Stomach (tissue), 9 donors: ENCODE data around the gene HOXD1. TPM values are rescaled to one million over a fixed set of nuclear protein-coding genes. Genes with fewer than 3 reads are reported as not detected.

Source experiments
- DNase-seq, 2 donors: peaks; one replicate each; pipeline versions ENCODE4 v3.0.0 to v3.0.0-alpha.2; 2013 to 2019
- H3K27ac ChIP-seq, 5 donors: fragments of 200-600 bp in 4 of 5; sonication (generic) in 4 of 5; one replicate each; pipeline ENCODE4 v1.5.1; 2013 to 2019; ENCODE audit warnings: mild to moderate bottlenecking in 1 of 5, moderate library complexity in 1 of 5
- H3K27me3 ChIP-seq, 3 donors: fragments of 200-600 bp; sonication (generic); one replicate each; pipeline ENCODE4 v1.5.1; 2017 to 2019; ENCODE audit warnings: mixed run types in 1 of 3
- H3K36me3 ChIP-seq, 4 donors: fragments of 200-600 bp; sonication (generic); 1 replicate in 3 of 4; 2 replicates in 1 of 4; pipeline ENCODE4 v1.5.1; 2016 to 2019
- H3K4me1 ChIP-seq, 4 donors: fragments of 200-600 bp; sonication (generic); one replicate each; pipeline ENCODE4 v1.5.1; 2016 to 2019
- H3K4me3 ChIP-seq, 4 donors: fragments of 200-600 bp; sonication (generic) in 3 of 4; one replicate each; pipeline ENCODE4 v1.5.1; 2016 to 2019; ENCODE audit warnings: mild to moderate bottlenecking in 1 of 4
- H3K9me3 ChIP-seq, 4 donors: fragments of 200-600 bp; sonication (generic); one replicate each; pipeline ENCODE4 v1.5.1; 2016 to 2019
- CTCF ChIP-seq, 7 experiments: fragments of 450-650 bp in 4 of 7; fragments of 200-600 bp in 3 of 7; sonication (generic) in 3 of 7; IDR thresholded peaks; one replicate each; pipeline ENCODE4 v1.5.1; 2016 to 2019; ENCODE audit warnings: antibody characterized with exemption in 7 of 7, control low read depth in 2 of 7, mild to moderate bottlenecking in 1 of 7
- EP300 ChIP-seq: sonication (generic); formaldehyde crosslinking; IDR thresholded peaks from one replicate; pipeline ENCODE4 v1.6.1; 2017; ENCODE audit warnings: antibody characterized with exemption
- POLR2A ChIP-seq, 4 donors: fragments of 450-650 bp; IDR thresholded peaks; one replicate each; pipeline ENCODE4 v1.6.1; 2016; ENCODE audit warnings: antibody characterized with exemption in 4 of 4, control low read depth in 2 of 4, mild to moderate bottlenecking in 1 of 4, moderate library complexity in 1 of 4
- POLR2AphosphoS5 ChIP-seq, 3 donors: sonication (generic); formaldehyde crosslinking; IDR thresholded peaks; one replicate each; pipeline ENCODE4 v1.6.1; 2016; ENCODE audit warnings: antibody characterized with exemption in 3 of 3
- WGBS, 5 donors: extraction: QIAGEN DNeasy Blood & Tissue Kit in 3 of 5; methylation state at CpG; one replicate each; pipeline versions ENCODE4 v1.1.5 to v1.1.7; 2013 to 2018; 5-methylcytosine and 5-hydroxymethylcytosine counted together
- intact Hi-C: fragments of 100-400 bp; cut with DNase I; formaldehyde crosslinking; loops from one replicate; pipeline ENCODE4 v1.15.1; 2023; ENCODE audit warnings: low total_unique reads
- polyA plus RNA-seq, 3 donors: library from polyadenylated mRNA; stranded (reverse); fragments of 200-250 nt; gene quantifications; one replicate each; pipeline ENCODE4 v1.2.3, GENCODE V29; 2013
- total RNA-seq, 5 donors: library from RNA; depleted of rRNA; stranded (reverse); fragments of >200 nt; gene quantifications; one replicate each; pipeline versions ENCODE4 v1.1.0 to v1.2.3, GENCODE V29; 2014 to 2016
- donor health status: healthy with polysubstance abuse.
- donor health status: Bipolar disorder and iron deficiency.
- donor health status: healthy.

Gene HOXD1
- total and polyA plus RNA-seq, 8 donors = 0.12 to 0.23 (median 0.18) TPM; not detected in 5

GRCh38 chr2:176140513-176141317 is 47.8 kb upstream of the HOXD1 start:
- Histone ChIP-seq H3K36me3 (no peaks in the 10 kb centered on the region), H3K27me3 (peaks cover 15 to 99% (median 86%) of the 10 kb centered on the region in 3 donors), H3K4me1 (peaks cover 11 to 39% (median 27%) of the 10 kb centered on the region in 4 donors), H3K27ac (peak overlapping the region in 3 of 5 donors; percentile 1 to 49 (median 32)), H3K4me3 (peak overlapping the region; percentile 36 to 52 (median 42)), H3K9me3 (peaks cover 0 to 5% (median 0%) of the 10 kb centered on the region in 4 donors)
- 8 to 23% (median 10%) methylated on average over 18 to 48 of the region's 48 CpGs for WGBS, 5 donors
- DNase-seq = peak; percentile 56 to 92
- intact Hi-C loops = loop anchor here (5.0 kb wide), 2 partner anchors 312 to 502 kb away; no protein-coding TSS in a partner anchor
- TF ChIP-seq EP300 = no peak
- TF ChIP-seq CTCF (IDR thresholded peaks at IDR 0.05) = peak in 5 of 7 experiments; percentile 67 to 81 (median 73)

GRCh38 chr2:176142281-176142680 is 46.2 kb upstream of the HOXD1 start:
- intact Hi-C loops = loop anchor here (5.0 kb wide), 2 partner anchors 310 to 500 kb away; no protein-coding TSS in a partner anchor
- peak in 1 of 2 donors; percentile 7 for DNase-seq
- H3K27ac ChIP-seq = no peak overlapping the region
- WGBS, 5 donors = 69 to 90% (median 81%) methylated on average over 2 of the region's 2 CpGs
- TF ChIP-seq POLR2AphosphoS5 (IDR thresholded peaks at IDR 0.05) (no peak), CTCF (IDR thresholded peaks at IDR 0.05) (no peak), EP300 (no peak)
- H3K4me3 ChIP-seq = no peak overlapping the region
- H3K27me3 ChIP-seq = peaks cover 5 to 99% (median 86%) of the 10 kb centered on the region in 3 donors
- H3K9me3 ChIP-seq = peaks cover 0 to 5% (median 0%) of the 10 kb centered on the region in 4 donors
- H3K36me3 ChIP-seq = no peaks in the 10 kb centered on the region
- H3K4me1 ChIP-seq = peaks cover 7 to 24% (median 14%) of the 10 kb centered on the region in 4 donors

- intact Hi-C loops = no loop called here
- Histone ChIP-seq H3K27ac (no peak overlapping the region), H3K4me1 (peaks cover 1 to 16% (median 7%) of the 10 kb centered on the region in 4 donors), H3K27me3 (peaks cover 7 to 99% (median 84%) of the 10 kb centered on the region in 3 donors), H3K36me3 (no peaks in the 10 kb centered on the region), H3K4me3 (no peak overlapping the region), H3K9me3 (no peaks in the 10 kb centered on the region)
- WGBS, 5 donors = 26 to 40% (median 35%) methylated on average over 4 of the region's 4 CpGs
- peak in 1 of 2 donors; percentile 9 for DNase-seq
- TF ChIP-seq EP300 (no peak), POLR2AphosphoS5 (IDR thresholded peaks at IDR 0.05) (no peak)
These were observed 43.1 kb upstream of the HOXD1 start for GRCh38 chr2:176145085-176145969.

- peaks cover 10 to 99% (median 84%) of the 10 kb centered on the region in 3 donors for H3K27me3 ChIP-seq
- DNase-seq = peak in 1 of 2 donors; percentile 9
- H3K9me3 ChIP-seq = no peaks in the 10 kb centered on the region
- H3K4me1 ChIP-seq = peaks cover 0 to 8% (median 0%) of the 10 kb centered on the region in 4 donors
- H3K4me3 ChIP-seq = no peak overlapping the region
- H3K36me3 ChIP-seq = no peaks in the 10 kb centered on the region
- WGBS, 5 donors = 24 to 39% (median 29%) methylated on average over 6 of the region's 6 CpGs
- H3K27ac ChIP-seq = no peak overlapping the region
- no peak for TF ChIP-seq EP300
- no peak for TF ChIP-seq POLR2A (IDR thresholded peaks at IDR 0.05)
- no peak for TF ChIP-seq CTCF (IDR thresholded peaks at IDR 0.05)
- no peak for TF ChIP-seq POLR2AphosphoS5 (IDR thresholded peaks at IDR 0.05)
- intact Hi-C loops = no loop called here
These were observed 42.4 kb upstream of the HOXD1 start for GRCh38 chr2:176146101-176146500.
